Erythroblast (primary cell): ENCODE results near the gene JAKMIP3.

Experiments used
- GATA1 ChIP-seq: IDR thresholded peaks from 2 replicates; pipeline ENCODE4 v1.6.1; 2011; ENCODE audit warnings: low read depth, mild to moderate bottlenecking, control low read depth, low read length, moderate library complexity
- POLR2A ChIP-seq: IDR thresholded peaks from 2 replicates; pipeline ENCODE4 v1.6.1; 2011; ENCODE audit warnings: mild to moderate bottlenecking, low read length

- TF ChIP-seq POLR2A (no peak), GATA1 (no peak)
Measured at GRCh38 chr10:132107186-132107948, 41.6 kb downstream of the JAKMIP3 start.
